D341Med (cell line): ENCODE data around the gene ASIC5.
"Not testable (repeated sequence)": the region's sequence is repeated elsewhere in the genome, so short reads cannot be mapped to it uniquely, and the experiment has no call there.

Source experiments
- DNase-seq: peaks from one replicate; pipeline ENCODE4 v3.0.0; 2012; ENCODE audit warnings: low spot score

ASIC5 gene

GRCh38 chr4:155866177-155866576, at the start of gene ASIC5:
Gene ASIC5 (minus strand): TSS chr4:155866277. CDS start chr4:155866226, 51 bp downstream.
- no peak for DNase-seq

GRCh38 chr4:155914782-155915181, 48.7 kb upstream of the ASIC5 start:
- DNase-seq = no peak

GRCh38 chr4:155911905-155912304, 45.8 kb upstream of the ASIC5 start:
- no peak for DNase-seq

- no peak for DNase-seq
These were observed 43.6 kb upstream of the ASIC5 start for GRCh38 chr4:155909615-155910226.

GRCh38 chr4:155908187-155909139, 42.4 kb upstream of the ASIC5 start:
- DNase-seq = no peak

GRCh38 chr4:155907556-155907955, 41.5 kb upstream of the ASIC5 start:
- no peak for DNase-seq

GRCh38 chr4:155906554-155907247, 40.6 kb upstream of the ASIC5 start:
- DNase-seq = no peak

- no peak for DNase-seq
These were observed 38.3 kb upstream of the ASIC5 start for GRCh38 chr4:155904331-155904730.

GRCh38 chr4:155903453-155903852, 37.4 kb upstream of the ASIC5 start, which contains the start of gene TDO2:
Gene TDO2 (plus strand): TSS chr4:155903696. CDS start chr4:155903759, 63 bp downstream.
- no peak for DNase-seq

GRCh38 chr4:155901013-155901412, 34.9 kb upstream of the ASIC5 start:
- DNase-seq = no peak

- DNase-seq = no peak
These were observed 34.3 kb upstream of the ASIC5 start for GRCh38 chr4:155900381-155900780.

GRCh38 chr4:155899891-155900290, 33.8 kb upstream of the ASIC5 start:
- no peak for DNase-seq

GRCh38 chr4:155898371-155898770, 32.3 kb upstream of the ASIC5 start:
- DNase-seq = not testable (repeated sequence)

- no peak for DNase-seq
These were observed 25.0 kb upstream of the ASIC5 start for GRCh38 chr4:155891058-155891457.

GRCh38 chr4:155889946-155890345, 23.9 kb upstream of the ASIC5 start:
- no peak for DNase-seq

GRCh38 chr4:155889031-155889793, 23.1 kb upstream of the ASIC5 start:
- no peak for DNase-seq

GRCh38 chr4:155887847-155888570, 21.9 kb upstream of the ASIC5 start:
- no peak for DNase-seq

- no peak for DNase-seq
These were observed 21.0 kb upstream of the ASIC5 start for GRCh38 chr4:155887045-155887444.

- DNase-seq = no peak
These were observed 19.6 kb upstream of the ASIC5 start for GRCh38 chr4:155885666-155886065.

- no peak for DNase-seq
These were observed 17.8 kb upstream of the ASIC5 start for GRCh38 chr4:155883895-155884294.

GRCh38 chr4:155881555-155881954, 15.5 kb upstream of the ASIC5 start:
- no peak for DNase-seq
